Posterior cingulate gyrus (tissue), 11 donors: ENCODE results near the gene CHSY1.
A peak's percentile ranks its signal among the peaks of the same experiment; 100 is the strongest.

Experiments used
- DNase-seq, 10 donors: peaks; one replicate each; pipeline versions ENCODE4 v3.0.0 to v3.0.0-alpha.2; 2020 to 2021; ENCODE audit warnings: mixed read lengths in 3 of 10
- intact Hi-C: fragments of 100-400 bp; cut with DNase I; formaldehyde crosslinking; loops from one replicate; pipeline ENCODE4 v1.15.1; 2023

CHSY1 gene

GRCh38 chr15:101159096-101159935, 92.5 kb downstream of the CHSY1 start:
- DNase-seq = peak in 1 of 10 donors; percentile 3
- intact Hi-C loops = no loop called here

- peak in 1 of 10 donors; percentile 52 for DNase-seq
- intact Hi-C loops = no loop called here
Measured at GRCh38 chr15:101158166-101159095, 93.4 kb downstream of the CHSY1 start.

- intact Hi-C loops = no loop called here
- peak in 1 of 10 donors; percentile 55 for DNase-seq
Measured at GRCh38 chr15:101157721-101158120, 94.1 kb downstream of the CHSY1 start.

- intact Hi-C loops = no loop called here
- peak in 1 of 10 donors; percentile 50 for DNase-seq
Measured at GRCh38 chr15:101156509-101157159, 95.2 kb downstream of the CHSY1 start.

GRCh38 chr15:101156061-101156460, 95.8 kb downstream of the CHSY1 start:
- DNase-seq = peak in 1 of 10 donors; percentile 52

GRCh38 chr15:101153801-101154656, 97.8 kb downstream of the CHSY1 start:
- intact Hi-C loops = no loop called here
- DNase-seq = peak in 1 of 10 donors; percentile 41

More at GRCh38 chr15:101156061-101156460, 95.8 kb downstream of the CHSY1 start:
- intact Hi-C loops = no loop called here

GRCh38 chr15:101152914-101153313, 98.9 kb downstream of the CHSY1 start:
- intact Hi-C loops = no loop called here
- peak in 2 of 10 donors; percentile 22 to 76 for DNase-seq

GRCh38 chr15:101151288-101151687, 100.6 kb downstream of the CHSY1 start:
- peak in 1 of 10 donors; percentile 12 for DNase-seq
- intact Hi-C loops = no loop called here

- intact Hi-C loops = no loop called here
- peak in 1 of 10 donors; percentile 15 for DNase-seq
Measured at GRCh38 chr15:101150723-101151040, 101.2 kb downstream of the CHSY1 start.

- peak in 1 of 10 donors; percentile 63 for DNase-seq
- intact Hi-C loops = no loop called here
Measured at GRCh38 chr15:101149864-101150722, 101.8 kb downstream of the CHSY1 start.

GRCh38 chr15:101148881-101149664, 102.8 kb downstream of the CHSY1 start:
- intact Hi-C loops = no loop called here
- DNase-seq = peak in 1 of 10 donors; percentile 42

GRCh38 chr15:101148166-101148880, 103.5 kb downstream of the CHSY1 start:
- intact Hi-C loops = no loop called here
- no peak for DNase-seq

GRCh38 chr15:101147181-101147580, 104.7 kb downstream of the CHSY1 start:
- intact Hi-C loops = no loop called here
- peak in 1 of 10 donors; percentile 42 for DNase-seq

- DNase-seq = no peak
- intact Hi-C loops = no loop called here
Measured at GRCh38 chr15:101146118-101146702, 105.6 kb downstream of the CHSY1 start.

GRCh38 chr15:101145362-101145761, 106.5 kb downstream of the CHSY1 start:
- intact Hi-C loops = no loop called here
- no peak for DNase-seq

- intact Hi-C loops = no loop called here
- no peak for DNase-seq
Measured at GRCh38 chr15:101143321-101143720, 108.5 kb downstream of the CHSY1 start.

- intact Hi-C loops = no loop called here
- peak in 1 of 10 donors; percentile 62 for DNase-seq
Measured at GRCh38 chr15:101142711-101143110, 109.1 kb downstream of the CHSY1 start.
